ENCODE results near the gene IFT22.
"Not testable (repeated sequence)": the region's sequence is repeated elsewhere in the genome, so short reads cannot be mapped to it uniquely, and the experiment has no call there.

The IFT22 gene

GRCh38 chr7:101278461-101279292, 42.9 kb downstream of the IFT22 start:
- Histone ChIP-seq H3K27me3 (no peaks in the 10 kb centered on the region), H3K4me1 (peaks cover 44% of the 10 kb centered on the region), H3K9me3 (no peaks in the 10 kb centered on the region), H3K4me2 (peak overlapping the region; percentile 43), H4K20me1 (no peaks in the 10 kb centered on the region), H3K27ac (no peak overlapping the region), H3K9ac (no peak overlapping the region), H3K36me3 (no peaks in the 10 kb centered on the region), H3K4me3 (no peak overlapping the region)
- no peak for TF ChIP-seq Cebpa-rat (IDR thresholded peaks at IDR 0.05)

GRCh38 chr7:101277155-101277554, 44.5 kb downstream of the IFT22 start:
- H3K27me3 ChIP-seq, result no peaks in the 10 kb centered on the region
- H3K4me2 ChIP-seq, result no peak overlapping the region
- no peaks in the 10 kb centered on the region for H3K9me3 ChIP-seq
- TF ChIP-seq Cebpa-rat (IDR thresholded peaks at IDR 0.05), result no peak
- H3K36me3 ChIP-seq, result no peaks in the 10 kb centered on the region
- no peaks in the 10 kb centered on the region for H4K20me1 ChIP-seq
- peaks cover 31% of the 10 kb centered on the region for H3K4me1 ChIP-seq
- no peak overlapping the region for H3K4me3 ChIP-seq
- no peak overlapping the region for H3K27ac ChIP-seq
- H3K9ac ChIP-seq, result no peak overlapping the region

GRCh38 chr7:101273206-101273605, 48.4 kb downstream of the IFT22 start:
- peaks cover under 1% of the 10 kb centered on the region; the same call in 1 of the 2 replicates for H3K4me1 ChIP-seq
- H3K9me3 ChIP-seq, result no peaks in the 10 kb centered on the region
- no peak overlapping the region for H3K9ac ChIP-seq
- no peak overlapping the region for H3K27ac ChIP-seq
- H4K20me1 ChIP-seq, result no peaks in the 10 kb centered on the region
- no peak for TF ChIP-seq Cebpa-rat (IDR thresholded peaks at IDR 0.05)
- no peak overlapping the region for H3K4me2 ChIP-seq
- H3K4me3 ChIP-seq, result no peak overlapping the region
- H3K27me3 ChIP-seq, result no peaks in the 10 kb centered on the region
- H3K36me3 ChIP-seq, result no peaks in the 10 kb centered on the region

GRCh38 chr7:101271021-101271420, 50.6 kb downstream of the IFT22 start:
- Histone ChIP-seq H3K27ac (no peak overlapping the region), H3K9me3 (no peaks in the 10 kb centered on the region), H4K20me1 (no peaks in the 10 kb centered on the region), H3K4me1 (no peaks in the 10 kb centered on the region), H3K4me3 (no peak overlapping the region), H3K36me3 (no peaks in the 10 kb centered on the region), H3K27me3 (no peaks in the 10 kb centered on the region), H3K9ac (no peak overlapping the region), H3K4me2 (no peak overlapping the region)
- no peak for TF ChIP-seq Cebpa-rat (IDR thresholded peaks at IDR 0.05)

GRCh38 chr7:101269664-101270063, 51.9 kb downstream of the IFT22 start:
- H4K20me1 ChIP-seq, result no peaks in the 10 kb centered on the region
- H3K27ac ChIP-seq, result no peak overlapping the region
- H3K36me3 ChIP-seq, result no peaks in the 10 kb centered on the region
- no peaks in the 10 kb centered on the region for H3K27me3 ChIP-seq
- no peak overlapping the region for H3K4me3 ChIP-seq
- no peak overlapping the region for H3K9ac ChIP-seq
- no peak for TF ChIP-seq Cebpa-rat (IDR thresholded peaks at IDR 0.05)
- H3K9me3 ChIP-seq, result no peaks in the 10 kb centered on the region
- H3K4me2 ChIP-seq, result no peak overlapping the region
- H3K4me1 ChIP-seq, result peaks cover under 1% of the 10 kb centered on the region; the same call in 1 of the 2 replicates

GRCh38 chr7:101265622-101266516, 55.7 kb downstream of the IFT22 start:
- peaks cover 15% of the 10 kb centered on the region for H3K4me1 ChIP-seq
- H3K9me3 ChIP-seq, result no peaks in the 10 kb centered on the region
- no peak for TF ChIP-seq Cebpa-rat (IDR thresholded peaks at IDR 0.05)
- no peak overlapping the region for H3K27ac ChIP-seq
- no peaks in the 10 kb centered on the region for H3K36me3 ChIP-seq
- H3K4me2 ChIP-seq, result no peak overlapping the region
- no peaks in the 10 kb centered on the region for H4K20me1 ChIP-seq
- no peak overlapping the region for H3K9ac ChIP-seq
- H3K4me3 ChIP-seq, result no peak overlapping the region
- no peaks in the 10 kb centered on the region for H3K27me3 ChIP-seq

GRCh38 chr7:101264102-101264706, 57.4 kb downstream of the IFT22 start:
- H3K4me3 ChIP-seq, H3K27ac ChIP-seq, H3K9me3 ChIP-seq, H3K27me3 ChIP-seq, H3K36me3 ChIP-seq, H4K20me1 ChIP-seq, H3K9ac ChIP-seq: not testable (repeated sequence)
- peak overlapping the region; percentile 39; the same call in 1 of the 2 replicates for H3K4me2 ChIP-seq
- peaks cover 15% of the 10 kb centered on the region for H3K4me1 ChIP-seq

All from BLaER1 (cell line).